ENCODE data around the gene PRKCI. TPM values are rescaled to one million over a fixed set of nuclear protein-coding genes. Genes with fewer than 3 reads are reported as not detected.
"Not testable (repeated sequence)": the region's sequence is repeated elsewhere in the genome, so short reads cannot be mapped to it uniquely, and the experiment has no call there.

PRKCI gene
- total RNA-seq, 1 donor from 2014 or later, result 15.9 TPM

GRCh38 chr3:170274641-170275040, 52.4 kb downstream of the PRKCI start:
- ATAC-seq (ENCODE audit: poor library complexity) (no peak), DNase-seq (no peak)
- intact Hi-C loops (cut with DNase I), result no loop called here

DNA sequence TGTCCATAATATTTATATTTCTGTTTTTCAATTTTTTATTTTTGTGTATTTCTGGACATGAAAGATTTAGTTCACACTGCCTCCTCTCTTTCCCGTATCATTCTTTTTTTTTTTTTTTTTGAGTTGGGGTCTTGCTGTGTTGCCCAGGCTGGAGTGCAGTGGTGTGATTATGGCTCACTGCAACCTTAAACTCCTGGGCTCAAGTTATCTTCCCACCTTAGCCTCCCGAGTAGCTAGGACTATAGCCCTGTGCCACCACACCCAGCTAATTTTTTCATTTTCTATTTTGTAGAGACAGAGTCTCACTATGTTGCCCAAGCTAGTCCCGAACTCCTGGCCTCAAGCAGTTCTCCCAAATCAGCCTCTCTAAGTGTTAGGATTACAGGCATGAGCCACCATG, 53.6 kb downstream of the PRKCI start:
- DNase-seq, result no peak
- intact Hi-C loops (cut with DNase I), result no loop called here
- ATAC-seq (ENCODE audit: poor library complexity), result no peak

GRCh38 chr3:170277311-170277710, 55.1 kb downstream of the PRKCI start:
- intact Hi-C loops (cut with DNase I); DNase-seq; ATAC-seq (ENCODE audit: poor library complexity): not testable (repeated sequence)

DNA sequence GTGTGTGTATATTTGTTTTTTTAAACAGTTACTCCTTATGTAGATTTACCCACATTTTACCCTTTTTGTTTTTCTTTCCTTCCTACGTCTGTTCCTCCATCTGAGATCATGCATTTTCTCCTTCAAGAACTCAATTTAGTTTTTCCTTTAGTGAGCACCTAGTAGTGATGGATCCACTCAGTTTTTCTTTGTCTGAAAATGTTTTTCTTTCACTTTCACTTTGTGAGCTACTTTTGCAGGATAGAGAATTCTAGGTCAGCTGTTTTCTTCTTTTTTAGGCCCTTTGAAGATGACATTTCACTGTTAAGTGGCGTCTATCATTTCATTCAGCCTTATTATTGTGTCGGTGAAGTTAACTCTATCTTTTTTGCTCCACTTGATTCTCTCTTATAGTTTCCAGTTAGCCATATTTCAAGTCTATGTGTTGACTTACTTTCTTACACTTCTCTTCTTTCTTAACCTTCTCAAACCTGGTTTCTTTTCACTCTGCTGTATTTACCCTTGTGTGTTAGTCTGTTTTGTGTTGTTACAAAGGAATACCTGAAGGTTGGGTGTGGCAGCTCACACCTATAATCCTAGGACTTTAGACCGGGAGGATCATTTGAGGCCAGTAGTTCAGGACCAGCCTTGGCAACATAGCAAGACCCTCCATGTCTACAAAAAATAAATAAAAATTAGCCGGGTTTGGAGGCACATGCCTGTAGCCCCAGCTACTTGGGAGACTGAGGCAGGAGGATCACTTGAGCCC, 55.8 kb downstream of the PRKCI start:
- intact Hi-C loops (cut with DNase I), result no loop called here
- no peak for ATAC-seq (ENCODE audit: poor library complexity)
- DNase-seq, result no peak

DNA sequence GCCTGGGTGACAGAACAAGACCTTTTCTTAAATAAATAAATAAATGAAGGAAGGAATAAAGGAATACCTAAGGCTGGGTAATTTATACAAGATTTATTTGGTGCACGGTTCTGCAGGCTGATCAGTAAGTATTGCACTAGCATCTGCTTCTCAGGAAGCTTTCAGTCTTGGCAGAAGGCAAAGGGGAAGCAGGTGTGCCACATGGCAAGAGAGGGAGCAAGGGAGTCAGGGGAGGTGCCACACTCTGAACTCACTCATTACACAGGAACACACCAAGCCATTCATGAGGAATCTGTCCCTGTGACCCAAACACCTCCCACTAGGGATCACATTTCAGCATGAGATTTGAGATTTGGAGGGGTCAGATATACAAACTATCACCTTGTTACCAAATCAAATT, 56.4 kb downstream of the PRKCI start:
- ATAC-seq (ENCODE audit: poor library complexity), result no peak
- intact Hi-C loops (cut with DNase I), result no loop called here
- DNase-seq, result no peak

GRCh38 chr3:170290194-170290593, 68.0 kb downstream of the PRKCI start:
- DNase-seq, result no peak
- intact Hi-C loops (cut with DNase I), result no loop called here
- no peak for ATAC-seq (ENCODE audit: poor library complexity)

DNA sequence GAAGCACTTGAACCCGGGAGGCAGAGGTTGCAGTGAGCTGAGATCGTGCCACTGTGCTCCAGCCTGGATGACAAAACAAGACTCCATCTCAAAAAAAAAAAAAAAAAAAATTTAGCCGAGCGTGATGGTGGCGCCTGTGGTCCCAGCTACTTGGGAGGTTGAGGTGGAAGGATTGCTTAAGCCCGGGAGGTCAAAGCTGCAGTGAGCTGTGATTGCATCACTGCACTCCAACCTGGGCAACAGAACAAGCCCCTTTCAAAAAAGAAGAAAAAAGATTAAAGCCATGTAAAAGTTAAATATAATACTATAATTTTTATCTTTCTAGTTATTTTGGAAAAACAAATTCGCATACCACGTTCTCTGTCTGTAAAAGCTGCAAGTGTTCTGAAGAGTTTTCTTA, 73.4 kb downstream of the PRKCI start:
- ATAC-seq (ENCODE audit: poor library complexity) (no peak), DNase-seq (no peak)
- intact Hi-C loops (cut with DNase I), result no loop called here

DNA sequence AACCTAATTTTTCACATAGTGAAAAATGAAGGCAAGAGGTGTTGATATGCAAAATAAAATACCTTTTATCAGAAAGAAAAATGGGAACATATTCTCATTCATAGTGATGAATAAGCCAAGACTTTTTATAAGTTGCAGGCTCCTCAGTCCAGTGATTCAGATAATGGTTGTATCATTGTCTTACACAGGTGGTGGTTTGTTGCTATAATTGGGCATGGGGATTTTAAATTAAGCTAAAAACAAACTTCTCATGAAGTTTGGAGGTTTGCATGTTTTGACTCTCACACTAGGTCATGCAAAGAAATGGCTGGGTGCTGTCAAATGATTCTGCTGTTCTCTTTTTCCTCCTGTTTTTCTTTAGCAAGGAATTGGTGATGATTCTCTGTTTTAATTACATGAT, 74.5 kb downstream of the PRKCI start:
- ATAC-seq (ENCODE audit: poor library complexity) (no peak), DNase-seq (no peak)
- intact Hi-C loops (cut with DNase I), result no loop called here

DNA sequence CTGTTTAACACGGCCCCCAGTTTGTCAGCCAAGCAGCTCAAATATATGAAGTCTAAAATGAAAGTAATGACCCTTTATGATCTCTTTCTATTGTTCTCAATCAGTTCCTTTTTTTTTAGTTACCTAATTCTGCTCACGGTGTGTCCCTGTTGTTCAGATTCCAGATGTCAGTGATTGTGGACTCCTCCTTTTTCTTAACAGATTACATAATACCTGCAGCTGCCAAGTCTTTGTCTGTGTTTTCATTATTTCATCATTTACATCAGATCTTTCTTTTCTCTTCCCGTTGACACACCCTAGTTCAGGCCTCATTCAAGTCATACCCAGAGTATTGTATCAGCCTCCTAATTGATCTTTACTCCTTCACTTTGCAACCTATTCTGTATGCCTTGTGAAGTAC, 79.2 kb downstream of the PRKCI start:
- intact Hi-C loops (cut with DNase I), result no loop called here

GRCh38 chr3:170302008-170302407, 79.8 kb downstream of the PRKCI start:
- DNase-seq (no peak), ATAC-seq (ENCODE audit: poor library complexity) (no peak)
- intact Hi-C loops (cut with DNase I), result no loop called here

More for the DNA sequence above, 79.2 kb downstream of the PRKCI start:
- ATAC-seq (ENCODE audit: poor library complexity) (no peak), DNase-seq (no peak)

DNA sequence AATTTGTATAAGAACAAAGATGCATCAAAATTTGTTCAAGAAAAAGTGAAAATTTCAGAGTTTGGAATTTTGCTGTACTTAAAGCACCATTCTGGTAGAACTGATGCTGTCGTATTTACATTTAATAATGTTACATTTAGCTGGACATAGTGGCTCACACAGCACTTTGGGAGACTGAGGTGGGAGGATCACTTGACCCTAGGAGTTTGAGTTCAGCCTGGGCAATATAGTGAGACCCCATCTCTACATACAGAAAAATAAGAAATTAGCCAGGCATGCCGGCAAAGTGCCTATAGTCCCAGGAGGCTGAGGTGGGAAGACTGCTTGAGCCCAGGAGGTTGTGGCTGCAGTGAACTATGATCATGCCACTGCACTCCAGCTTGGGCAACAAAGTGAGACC, 83.8 kb downstream of the PRKCI start:
- intact Hi-C loops (cut with DNase I), result no loop called here
- DNase-seq (no peak), ATAC-seq (ENCODE audit: poor library complexity) (no peak)

GRCh38 chr3:170307671-170308405, 85.6 kb downstream of the PRKCI start:
- DNase-seq, result no peak
- no peak for ATAC-seq (ENCODE audit: poor library complexity)
- intact Hi-C loops (cut with DNase I), result no loop called here

DNA sequence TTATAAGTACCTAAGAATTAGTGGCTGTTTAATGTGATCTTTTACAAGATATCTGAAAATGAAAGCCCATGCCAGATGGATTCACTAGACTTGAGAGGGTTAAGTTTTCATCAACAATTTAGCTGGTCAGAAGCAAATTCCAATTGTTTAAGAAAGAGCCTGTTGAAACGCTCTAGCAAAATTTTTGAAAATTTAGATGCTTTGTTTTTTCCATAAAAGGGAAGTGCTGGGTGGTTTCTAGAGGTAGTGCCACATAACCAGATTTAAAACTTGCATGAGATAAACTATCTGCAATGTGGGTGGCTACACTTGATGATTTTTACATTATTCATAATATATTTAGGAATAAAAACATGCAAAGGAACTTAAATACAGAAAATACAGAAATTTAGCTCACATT, 86.8 kb downstream of the PRKCI start:
- no peak for DNase-seq
- intact Hi-C loops (cut with DNase I), result no loop called here
- no peak for ATAC-seq (ENCODE audit: poor library complexity)

DNA sequence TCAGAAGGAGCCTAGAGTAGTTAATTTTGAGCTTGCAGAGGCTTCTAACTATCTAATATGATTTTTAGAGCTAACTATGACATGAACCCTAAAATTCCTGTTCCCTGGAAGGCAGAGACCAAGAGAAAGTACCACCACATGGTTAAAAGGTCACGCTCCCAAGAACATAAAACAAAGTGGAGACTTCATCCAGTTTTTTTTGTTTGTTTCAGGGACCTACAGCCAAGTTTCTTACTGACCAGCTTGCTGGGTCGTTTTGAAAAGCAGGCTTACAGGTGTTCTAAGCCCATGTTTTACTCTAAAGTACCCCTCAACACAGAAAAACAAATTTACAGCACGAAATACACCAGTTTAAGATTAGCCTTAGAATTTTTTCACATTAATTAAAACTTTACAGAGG, 95.7 kb downstream of the PRKCI start:
- ATAC-seq (ENCODE audit: poor library complexity) (no peak), DNase-seq (no peak)
- intact Hi-C loops (cut with DNase I), result loop anchor here (10.0 kb wide), 1 partner anchor 97 kb away; the partner anchor contains the start of gene CLDN11

- intact Hi-C loops (cut with DNase I), result no loop called here
- ATAC-seq (ENCODE audit: poor library complexity), result no peak
- no peak for DNase-seq
These were observed 98.4 kb downstream of the PRKCI start for GRCh38 chr3:170320461-170321121.

DNA sequence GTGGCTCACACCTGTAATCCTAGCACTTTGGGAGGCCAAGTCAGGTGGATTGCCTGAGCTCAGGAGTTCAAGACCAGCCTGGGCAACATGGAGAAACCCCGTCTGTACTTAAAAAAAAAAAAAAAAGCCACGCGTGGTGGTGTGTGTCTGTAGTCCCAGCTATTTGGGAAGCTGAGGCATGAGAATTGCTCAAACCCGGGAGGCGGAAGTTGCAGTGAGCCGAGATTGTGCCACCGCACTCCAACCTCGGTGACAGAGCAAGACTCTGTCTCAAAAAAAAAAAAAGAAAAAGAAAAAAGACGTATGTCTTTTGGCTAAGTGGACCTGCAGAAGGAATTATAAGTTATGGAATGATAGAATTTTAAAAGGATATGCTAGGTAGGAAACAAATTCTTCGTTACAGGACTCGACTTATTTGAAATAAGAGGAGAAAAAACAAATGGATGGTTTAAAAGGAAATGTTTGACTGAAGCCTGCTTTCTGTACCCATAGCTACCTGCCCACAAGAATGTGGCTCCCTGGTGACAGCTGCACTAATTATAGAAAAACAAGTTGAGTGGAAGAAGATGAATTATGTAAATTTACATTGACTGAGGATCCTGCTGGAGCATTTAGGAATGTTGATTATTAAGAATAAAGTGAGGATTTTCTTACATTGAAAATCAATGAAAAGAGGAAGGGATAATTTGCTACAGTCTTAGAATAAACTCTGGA, 99.3 kb downstream of the PRKCI start:
- no peak for ATAC-seq (ENCODE audit: poor library complexity)
- no peak for DNase-seq
- intact Hi-C loops (cut with DNase I), result no loop called here

- DNase-seq, result no peak
- intact Hi-C loops (cut with DNase I), result no loop called here
- ATAC-seq (ENCODE audit: poor library complexity), result no peak
These were observed 100.5 kb downstream of the PRKCI start for GRCh38 chr3:170322566-170323269.

DNA sequence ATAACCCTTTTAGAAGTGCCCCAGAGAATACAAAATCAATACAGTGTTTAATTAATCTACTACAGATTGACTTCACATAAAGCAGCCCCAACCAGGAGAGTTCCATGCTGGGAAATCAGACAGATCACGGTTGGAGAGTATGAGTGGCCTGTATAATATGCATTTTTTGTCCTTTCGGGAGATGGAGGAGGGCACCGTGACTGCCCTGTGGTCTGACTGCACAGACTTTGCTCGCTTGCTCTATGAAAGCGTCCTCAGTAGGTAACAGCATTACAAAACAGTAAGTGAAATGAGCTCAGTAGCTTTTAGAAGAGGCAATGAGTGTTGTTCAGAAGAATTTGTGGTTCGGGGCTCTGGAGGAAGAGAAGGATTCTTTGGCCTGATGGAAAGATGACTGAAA, 101.1 kb downstream of the PRKCI start:
- ATAC-seq (ENCODE audit: poor library complexity), result no peak
- no peak for DNase-seq
- intact Hi-C loops (cut with DNase I), result no loop called here

DNA sequence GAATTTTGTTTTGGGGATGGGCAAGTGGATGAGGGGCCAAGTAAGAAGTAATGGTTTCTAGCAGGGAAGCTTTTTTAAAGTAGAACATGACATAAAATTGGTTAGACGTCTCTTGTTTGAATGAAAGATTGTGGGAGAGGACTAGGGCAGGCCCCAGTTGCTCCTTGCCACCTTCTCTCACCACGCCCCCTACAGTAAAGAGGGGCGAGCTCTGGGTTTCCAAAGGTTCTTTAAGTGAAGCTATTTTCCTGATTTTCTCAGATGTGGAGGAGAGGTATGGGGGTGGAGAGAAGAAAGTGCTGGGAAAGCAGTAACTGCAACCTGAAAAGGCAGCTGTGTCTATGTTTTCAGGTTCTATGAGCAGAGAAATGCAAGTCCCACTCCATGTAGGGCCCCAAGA, 102.7 kb downstream of the PRKCI start:
- DNase-seq (no peak), ATAC-seq (ENCODE audit: poor library complexity) (no peak)
- intact Hi-C loops (cut with DNase I), result no loop called here

Measured in Right ventricle myocardium superior (tissue), 1 donor.